Smooth muscle cell (in vitro differentiated cells): Measurements from ENCODE around the gene NDUFS2. TPM values are rescaled to one million over a fixed set of nuclear protein-coding genes. Genes with fewer than 3 reads are reported as not detected.
"Not testable (repeated sequence)": the region's sequence is repeated elsewhere in the genome, so short reads cannot be mapped to it uniquely, and the experiment has no call there.

ENCODE experiments used
- DNase-seq: peaks from one replicate; lab custom pipeline; 2025; ENCODE audit not compliant: unreplicated experiment; lab: John Stamatoyannopoulos, UW
- H2AFZ ChIP-seq: fragments of 200-600 bp; sonication (generic); 2 replicates; pipeline ENCODE4 v1.6.0; 2016; ENCODE audit warnings: antibody characterized with exemption, low read depth, mild to moderate bottlenecking
- H3F3A ChIP-seq: fragments of 200-600 bp; sonication (generic); 2 replicates; pipeline ENCODE4 v1.6.0; 2017; ENCODE audit warnings: antibody characterized with exemption, low read depth
- H3K27ac ChIP-seq: fragments of 200-600 bp; sonication (generic); 2 replicates; pipeline ENCODE4 v1.5.1; 2016; ENCODE audit warnings: low read depth, mild to moderate bottlenecking
- H3K27me3 ChIP-seq: fragments of 200-600 bp; sonication (generic); 2 replicates; pipeline ENCODE4 v1.6.1; 2016; ENCODE audit warnings: low read depth, mild to moderate bottlenecking
- H3K36me3 ChIP-seq: fragments of 200-600 bp; sonication (generic); 2 replicates; pipeline ENCODE4 v1.5.1; 2016; ENCODE audit warnings: low read depth
- H3K4me1 ChIP-seq: fragments of 200-600 bp; sonication (generic); 2 replicates; pipeline ENCODE4 v1.5.1; 2016; ENCODE audit warnings: low read depth
- H3K4me2 ChIP-seq: fragments of 200-600 bp; sonication (generic); 2 replicates; pipeline ENCODE4 v1.6.0; 2016; ENCODE audit warnings: mild to moderate bottlenecking
- H3K4me3 ChIP-seq: fragments of 200-600 bp; sonication (generic); 2 replicates; pipeline ENCODE4 v1.5.1; 2016; ENCODE audit warnings: mild to moderate bottlenecking
- H3K79me2 ChIP-seq: fragments of 200-600 bp; sonication (generic); 2 replicates; pipeline ENCODE4 v1.6.0; 2016; ENCODE audit warnings: low read depth, mild to moderate bottlenecking
- H3K9ac ChIP-seq: fragments of 200-600 bp; sonication (generic); 2 replicates; pipeline ENCODE4 v1.6.0; 2016; ENCODE audit warnings: low read depth
- H3K9me3 ChIP-seq: fragments of 200-600 bp; sonication (generic); replicated peaks from 2 replicates; pipeline ENCODE4 v1.5.1; 2016; ENCODE audit warnings: low read depth
- H4K20me1 ChIP-seq: fragments of 200-600 bp; sonication (generic); 2 replicates; pipeline ENCODE4 v1.6.0; 2016; ENCODE audit warnings: low read depth
- WGBS: methylation state at CpG from one replicate; pipeline ENCODE4 v1.1.7; 2016; ENCODE audit warnings: low lambda C conversion rate; 5-methylcytosine and 5-hydroxymethylcytosine counted together
- polyA plus RNA-seq: library from polyadenylated mRNA; unstranded; fragments of >200 nt; fragmentation: Nextera tagmentation; extraction: Ambion mirVana; gene quantifications from 2 replicates; pipeline ENCODE4 v1.2.1, GENCODE V29; 2016
- total RNA-seq: library from RNA; depleted of rRNA; stranded (reverse); fragments of >200 nt; gene quantifications from 2 replicates; pipeline ENCODE4 v1.2.3, GENCODE V29; 2014
- TF ChIP-seq, protein P1 (sequence below): fragments of 200-600 bp; sonication (generic); IDR thresholded peaks from 2 replicates; pipeline ENCODE4 v1.5.1; 2017; ENCODE audit warnings: borderline replicate concordance, mild to moderate bottlenecking, antibody characterized with exemption; ENCODE audit not compliant: insufficient read depth, poor library complexity, severe bottlenecking

NDUFS2 gene
- total and polyA plus RNA-seq, 2 experiments from 2014 or later, result 58.1 to 139 TPM

DNA sequence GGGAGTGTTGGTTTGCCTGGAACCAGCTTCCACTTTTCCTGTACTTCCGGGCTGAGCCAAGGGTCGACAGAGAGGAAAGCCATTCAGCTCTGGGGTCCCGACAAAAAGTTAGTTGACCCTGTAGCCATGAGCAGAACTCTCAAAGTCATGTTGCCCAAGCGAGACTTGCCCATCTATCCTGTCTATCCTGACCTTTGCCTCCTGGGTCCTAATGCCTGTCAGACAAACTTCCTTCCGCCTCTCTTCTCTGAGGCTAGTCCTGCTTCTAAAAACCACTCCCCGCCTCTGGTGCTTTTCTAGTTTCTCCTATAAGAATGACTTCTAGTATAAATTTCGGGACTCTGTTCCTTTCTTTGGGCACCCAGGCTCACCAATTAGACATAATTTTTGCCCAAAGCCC is 48.7 kb downstream of the NDUFS2 start:
- 70% methylated on average over 7 of the region's 7 CpGs for WGBS
- TF ChIP-seq, protein P1, sequence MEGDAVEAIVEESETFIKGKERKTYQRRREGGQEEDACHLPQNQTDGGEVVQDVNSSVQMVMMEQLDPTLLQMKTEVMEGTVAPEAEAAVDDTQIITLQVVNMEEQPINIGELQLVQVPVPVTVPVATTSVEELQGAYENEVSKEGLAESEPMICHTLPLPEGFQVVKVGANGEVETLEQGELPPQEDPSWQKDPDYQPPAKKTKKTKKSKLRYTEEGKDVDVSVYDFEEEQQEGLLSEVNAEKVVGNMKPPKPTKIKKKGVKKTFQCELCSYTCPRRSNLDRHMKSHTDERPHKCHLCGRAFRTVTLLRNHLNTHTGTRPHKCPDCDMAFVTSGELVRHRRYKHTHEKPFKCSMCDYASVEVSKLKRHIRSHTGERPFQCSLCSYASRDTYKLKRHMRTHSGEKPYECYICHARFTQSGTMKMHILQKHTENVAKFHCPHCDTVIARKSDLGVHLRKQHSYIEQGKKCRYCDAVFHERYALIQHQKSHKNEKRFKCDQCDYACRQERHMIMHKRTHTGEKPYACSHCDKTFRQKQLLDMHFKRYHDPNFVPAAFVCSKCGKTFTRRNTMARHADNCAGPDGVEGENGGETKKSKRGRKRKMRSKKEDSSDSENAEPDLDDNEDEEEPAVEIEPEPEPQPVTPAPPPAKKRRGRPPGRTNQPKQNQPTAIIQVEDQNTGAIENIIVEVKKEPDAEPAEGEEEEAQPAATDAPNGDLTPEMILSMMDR, result no peak
- no peaks in the 10 kb centered on the region for H3K79me2 ChIP-seq

DNA sequence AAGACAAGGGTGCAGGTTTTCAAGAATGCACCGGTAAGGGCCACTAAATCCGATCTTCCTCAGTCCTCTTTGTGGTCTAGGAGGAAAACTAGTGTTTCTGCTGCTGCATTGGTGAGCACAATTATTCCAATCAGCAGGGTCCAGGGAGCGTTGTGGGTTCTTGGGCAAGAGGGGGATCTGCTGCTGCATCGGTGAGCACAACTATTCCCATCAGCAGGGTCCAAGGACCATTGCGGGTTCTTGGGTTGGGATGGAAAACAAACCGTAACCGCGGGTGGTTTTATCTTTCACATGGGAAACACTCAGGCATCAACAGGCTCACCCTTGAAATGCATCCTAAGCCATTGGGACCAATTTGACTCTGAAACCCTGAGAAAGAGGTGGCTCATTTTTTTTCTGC is 49.4 kb downstream of the NDUFS2 start:
- no peaks in the 10 kb centered on the region for H3K36me3 ChIP-seq
- no peak overlapping the region for H3K27ac ChIP-seq
- H3K4me2 ChIP-seq, result no peak overlapping the region
- H3K4me1 ChIP-seq, result no peaks in the 10 kb centered on the region
- no peak for DNase-seq
- no peaks in the 10 kb centered on the region for H3F3A ChIP-seq
- 89% methylated on average over 8 of the region's 8 CpGs for WGBS
- TF ChIP-seq, protein P1, result no peak
- no peaks in the 10 kb centered on the region for H3K27me3 ChIP-seq
- no peaks in the 10 kb centered on the region for H3K9me3 ChIP-seq
- no peaks in the 10 kb centered on the region for H3K79me2 ChIP-seq
- H4K20me1 ChIP-seq, result no peaks in the 10 kb centered on the region
- H3K9ac ChIP-seq, result no peak overlapping the region
- no peak overlapping the region for H3K4me3 ChIP-seq
- no peak overlapping the region for H2AFZ ChIP-seq

More for the DNA sequence above, 48.7 kb downstream of the NDUFS2 start:
- DNase-seq, result no peak
- H3K9ac ChIP-seq, result no peak overlapping the region
- no peak overlapping the region for H3K27ac ChIP-seq
- no peak overlapping the region for H3K4me2 ChIP-seq
- no peaks in the 10 kb centered on the region for H3K36me3 ChIP-seq
- no peak overlapping the region for H3K4me3 ChIP-seq
- H4K20me1 ChIP-seq, result no peaks in the 10 kb centered on the region
- no peak overlapping the region for H2AFZ ChIP-seq
- H3K4me1 ChIP-seq, result no peaks in the 10 kb centered on the region
- H3F3A ChIP-seq, result no peaks in the 10 kb centered on the region
- H3K9me3 ChIP-seq, result no peaks in the 10 kb centered on the region
- no peaks in the 10 kb centered on the region for H3K27me3 ChIP-seq

DNA sequence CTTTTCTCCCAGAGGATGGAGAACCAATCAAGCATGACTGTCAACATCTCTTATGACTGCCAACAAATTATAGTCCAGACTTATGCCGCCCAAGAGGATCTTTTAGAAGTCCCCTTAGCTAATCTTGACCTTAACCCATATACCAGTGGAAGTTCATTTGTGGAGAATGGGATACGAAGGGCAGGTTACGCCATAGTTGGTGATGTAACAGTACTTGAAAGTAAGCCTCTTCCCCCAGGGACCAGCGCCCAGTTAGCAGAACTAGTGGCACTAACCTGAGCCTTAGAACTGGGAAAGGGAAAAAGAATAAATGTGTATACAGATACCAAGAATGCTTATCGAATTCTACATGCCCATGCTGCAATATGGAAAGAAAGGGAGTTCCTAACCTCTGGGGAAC is 53.1 kb downstream of the NDUFS2 start:
- WGBS, result 79% methylated on average over 5 of the region's 5 CpGs
- not testable (repeated sequence) for H3K4me2 ChIP-seq, H3K79me2 ChIP-seq, H3K9me3 ChIP-seq, H3K27ac ChIP-seq, H3K9ac ChIP-seq, DNase-seq, H2AFZ ChIP-seq, H4K20me1 ChIP-seq, H3K36me3 ChIP-seq, H3K4me1 ChIP-seq, H3K4me3 ChIP-seq, H3F3A ChIP-seq
- peaks cover 23% of the 10 kb centered on the region for H3K27me3 ChIP-seq

DNA sequence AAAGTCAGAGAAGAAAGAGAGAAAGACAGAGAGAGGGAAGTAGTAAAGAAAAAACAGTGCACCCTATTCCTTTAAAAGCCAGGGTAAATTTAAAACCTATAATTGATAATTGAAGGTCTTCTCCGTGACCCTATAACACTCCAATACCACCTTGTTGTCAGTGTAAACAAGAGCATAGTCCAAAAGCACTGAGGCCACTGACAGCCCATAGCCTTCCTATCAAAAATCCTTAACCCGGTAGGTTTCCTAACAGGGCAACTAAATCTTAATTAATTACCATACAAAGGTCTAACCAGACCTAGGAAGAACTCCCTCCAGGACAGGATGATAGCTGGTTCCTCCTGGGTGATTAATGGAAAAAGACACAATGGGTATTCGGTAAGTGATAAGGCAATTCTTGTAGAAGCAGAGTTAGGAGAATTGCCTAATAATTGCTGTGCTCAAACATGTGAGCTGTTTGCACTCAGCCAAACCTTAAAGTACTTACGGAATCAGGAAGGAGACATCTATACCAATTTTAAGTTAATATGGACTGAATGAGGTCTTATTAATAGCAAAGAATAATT is 53.9 kb downstream of the NDUFS2 start:
- not testable (repeated sequence) for H2AFZ ChIP-seq, H3K27ac ChIP-seq, H3K4me2 ChIP-seq, H3K9ac ChIP-seq, H3K9me3 ChIP-seq, H3K36me3 ChIP-seq, H3K4me1 ChIP-seq, H3F3A ChIP-seq, H4K20me1 ChIP-seq, H3K79me2 ChIP-seq, DNase-seq, H3K4me3 ChIP-seq
- 77% methylated on average over 4 of the region's 4 CpGs for WGBS
- peaks cover 31% of the 10 kb centered on the region for H3K27me3 ChIP-seq

DNA sequence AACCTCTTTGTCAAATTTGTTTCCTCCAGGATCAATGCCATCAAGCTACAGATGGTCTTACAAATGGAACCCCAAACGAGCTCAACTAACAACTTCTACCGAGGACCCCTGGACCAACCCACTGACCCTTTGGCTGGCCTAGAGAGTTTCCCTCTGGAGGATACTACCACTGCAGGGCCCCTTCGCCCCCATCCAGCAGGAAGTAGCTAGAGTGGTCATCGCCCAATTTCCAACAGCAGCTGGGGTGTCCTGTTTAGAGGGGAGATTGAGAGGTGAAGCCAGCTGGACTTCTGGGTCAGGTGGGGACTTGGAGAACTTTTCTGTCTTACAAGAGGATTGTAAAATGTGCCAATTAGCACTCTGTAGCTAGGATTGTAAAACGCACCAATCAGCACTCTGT is 54.9 kb downstream of the NDUFS2 start:
- H3F3A ChIP-seq, H3K4me3 ChIP-seq, H2AFZ ChIP-seq, H3K79me2 ChIP-seq, H3K4me2 ChIP-seq, H4K20me1 ChIP-seq, H3K9ac ChIP-seq, H3K9me3 ChIP-seq, H3K36me3 ChIP-seq, H3K4me1 ChIP-seq, H3K27ac ChIP-seq, DNase-seq: not testable (repeated sequence)
- peaks cover 40% of the 10 kb centered on the region for H3K27me3 ChIP-seq
- 95% methylated on average over 5 of the region's 5 CpGs for WGBS
